ENCODE data around the gene CADPS. TPM values are rescaled to one million over a fixed set of nuclear protein-coding genes. Genes with fewer than 3 reads are reported as not detected.

Gene CADPS
- polyA plus RNA-seq, 1 donor (not counting 4 experiments of a cell fraction or from before 2014, with no cell fraction given) = not detected

DNA sequence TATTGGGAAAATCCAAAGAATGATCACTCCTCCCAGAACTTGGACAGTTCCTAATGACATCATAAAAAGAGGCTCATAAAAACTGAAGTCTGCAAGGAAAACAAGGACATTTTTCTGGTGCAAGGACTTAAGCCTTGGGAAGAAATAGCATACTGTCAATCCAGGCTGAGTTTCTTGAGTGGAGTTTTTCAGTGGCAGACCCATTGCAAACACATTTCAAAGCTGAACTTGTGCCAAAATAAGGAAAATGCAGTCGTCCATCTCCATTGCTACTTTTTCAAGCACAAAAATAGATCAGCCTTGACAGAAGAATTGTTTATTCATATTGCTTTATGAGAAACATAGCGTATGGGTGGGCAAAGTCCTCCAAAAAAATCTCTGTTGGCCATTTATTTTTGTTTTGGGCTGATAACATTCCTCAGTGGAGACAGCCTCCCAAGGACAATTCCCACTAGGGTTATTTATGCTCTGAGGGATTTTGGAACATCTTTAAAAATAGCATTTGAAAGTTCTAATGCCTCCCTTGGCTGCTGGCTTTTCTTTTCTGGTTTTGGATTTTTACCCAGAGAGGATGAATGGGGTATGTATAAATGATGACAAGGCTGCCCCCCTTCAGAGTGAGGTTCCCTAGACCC, 220.0 kb downstream of the CADPS start:
- H3K27ac ChIP-seq (ENCODE audit: control insufficient read depth, insufficient read depth, low read length) = no peak overlapping the region

DNA sequence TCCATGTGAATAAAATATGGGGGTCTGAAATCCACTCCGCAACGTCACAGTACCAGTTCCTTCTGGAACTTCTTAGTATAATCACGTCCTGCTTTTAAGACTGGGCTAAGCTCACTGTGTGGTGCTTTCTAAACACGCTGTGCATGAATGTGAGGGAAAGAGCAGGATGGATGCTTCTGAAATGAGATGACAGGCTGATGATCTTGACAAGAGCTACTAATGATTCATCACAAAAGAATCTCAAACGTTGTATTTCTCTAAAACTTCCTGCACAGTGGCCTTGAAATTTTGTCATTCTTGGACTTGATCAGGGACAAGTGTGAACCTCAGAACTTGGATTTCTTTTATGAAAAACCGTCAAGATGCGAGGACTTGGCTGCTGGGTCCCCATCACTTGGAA, 221.4 kb downstream of the CADPS start:
- no peak for TF ChIP-seq EZH2 (IDR thresholded peaks at IDR 0.05; ENCODE audit: low read length)
- TF ChIP-seq, protein P1, sequence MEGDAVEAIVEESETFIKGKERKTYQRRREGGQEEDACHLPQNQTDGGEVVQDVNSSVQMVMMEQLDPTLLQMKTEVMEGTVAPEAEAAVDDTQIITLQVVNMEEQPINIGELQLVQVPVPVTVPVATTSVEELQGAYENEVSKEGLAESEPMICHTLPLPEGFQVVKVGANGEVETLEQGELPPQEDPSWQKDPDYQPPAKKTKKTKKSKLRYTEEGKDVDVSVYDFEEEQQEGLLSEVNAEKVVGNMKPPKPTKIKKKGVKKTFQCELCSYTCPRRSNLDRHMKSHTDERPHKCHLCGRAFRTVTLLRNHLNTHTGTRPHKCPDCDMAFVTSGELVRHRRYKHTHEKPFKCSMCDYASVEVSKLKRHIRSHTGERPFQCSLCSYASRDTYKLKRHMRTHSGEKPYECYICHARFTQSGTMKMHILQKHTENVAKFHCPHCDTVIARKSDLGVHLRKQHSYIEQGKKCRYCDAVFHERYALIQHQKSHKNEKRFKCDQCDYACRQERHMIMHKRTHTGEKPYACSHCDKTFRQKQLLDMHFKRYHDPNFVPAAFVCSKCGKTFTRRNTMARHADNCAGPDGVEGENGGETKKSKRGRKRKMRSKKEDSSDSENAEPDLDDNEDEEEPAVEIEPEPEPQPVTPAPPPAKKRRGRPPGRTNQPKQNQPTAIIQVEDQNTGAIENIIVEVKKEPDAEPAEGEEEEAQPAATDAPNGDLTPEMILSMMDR (optimal IDR thresholded peaks at IDR 0.05 in 1 of 3, IDR thresholded peaks at IDR 0.05 in 1 of 3, conservative IDR thresholded peaks at IDR 0.05 in 1 of 3; ENCODE audit: extremely low read depth in 1 of 3, insufficient read depth in 2 of 3, low read length in 3 of 3) = no peak
- Histone ChIP-seq H3K4me1 (ENCODE audit: control insufficient read depth, extremely low read depth, insufficient read depth, low read length) (no peaks in the 10 kb centered on the region), H3K9me3 (ENCODE audit: control insufficient read depth, low read depth, low read length) (no peaks in the 10 kb centered on the region), H3K9ac (ENCODE audit: control insufficient read depth, extremely low read depth, insufficient read depth, low read length) (no peak overlapping the region), H3K27ac (ENCODE audit: control insufficient read depth, insufficient read depth, low read length) (no peak overlapping the region), H3K4me3 (ENCODE audit: control insufficient read depth in 2 of 3, extremely low read depth in 1 of 3, insufficient read depth in 2 of 3, low read depth in 1 of 3, low read length in 3 of 3) (no peak overlapping the region), H3K79me2 (ENCODE audit: control insufficient read depth, insufficient read depth, low read length) (no peaks in the 10 kb centered on the region), H3K9me1 (ENCODE audit: control insufficient read depth, extremely low read depth, insufficient read depth, low read length) (no peaks in the 10 kb centered on the region), H3K36me3 (ENCODE audit: control insufficient read depth in 2 of 2, extremely low read depth in 1 of 2, insufficient read depth in 2 of 2, low read length in 2 of 2) (no peaks in the 10 kb centered on the region), H3K27me3 (ENCODE audit: control insufficient read depth, extremely low read depth, insufficient read depth, low read length) (no peaks in the 10 kb centered on the region), H3K4me2 (ENCODE audit: control insufficient read depth, extremely low read depth, insufficient read depth, low read depth, low read length) (no peak overlapping the region), H2AFZ (ENCODE audit: control insufficient read depth, low read length) (no peak overlapping the region), H4K20me1 (ENCODE audit: control insufficient read depth, extremely low read depth, insufficient read depth, low read length) (no peaks in the 10 kb centered on the region)
- no peak for DNase-seq (ENCODE audit: low read depth, low spot score)
- dilution Hi-C loops (cut with MboI; ENCODE audit: extremely low pct_ligation_motif_present, low sequenced_read_pairs) = no loop called here
- no peak for FAIRE-seq

More for the DNA sequence above, 220.0 kb downstream of the CADPS start:
- Histone ChIP-seq H3K4me2 (ENCODE audit: control insufficient read depth, extremely low read depth, insufficient read depth, low read depth, low read length) (no peak overlapping the region), H3K9ac (ENCODE audit: control insufficient read depth, extremely low read depth, insufficient read depth, low read length) (no peak overlapping the region), H3K9me1 (ENCODE audit: control insufficient read depth, extremely low read depth, insufficient read depth, low read length) (no peaks in the 10 kb centered on the region), H3K4me1 (ENCODE audit: control insufficient read depth, extremely low read depth, insufficient read depth, low read length) (no peaks in the 10 kb centered on the region), H4K20me1 (ENCODE audit: control insufficient read depth, extremely low read depth, insufficient read depth, low read length) (no peaks in the 10 kb centered on the region), H2AFZ (ENCODE audit: control insufficient read depth, low read length) (no peak overlapping the region), H3K79me2 (ENCODE audit: control insufficient read depth, insufficient read depth, low read length) (no peaks in the 10 kb centered on the region), H3K27me3 (ENCODE audit: control insufficient read depth, extremely low read depth, insufficient read depth, low read length) (no peaks in the 10 kb centered on the region), H3K4me3 (ENCODE audit: control insufficient read depth in 2 of 3, extremely low read depth in 1 of 3, insufficient read depth in 2 of 3, low read depth in 1 of 3, low read length in 3 of 3) (no peak overlapping the region), H3K36me3 (ENCODE audit: control insufficient read depth in 2 of 2, extremely low read depth in 1 of 2, insufficient read depth in 2 of 2, low read length in 2 of 2) (no peaks in the 10 kb centered on the region), H3K9me3 (ENCODE audit: control insufficient read depth, low read depth, low read length) (no peaks in the 10 kb centered on the region)
- TF ChIP-seq, protein P1 (optimal IDR thresholded peaks at IDR 0.05 in 1 of 3, IDR thresholded peaks at IDR 0.05 in 1 of 3, conservative IDR thresholded peaks at IDR 0.05 in 1 of 3; ENCODE audit: extremely low read depth in 1 of 3, insufficient read depth in 2 of 3, low read length in 3 of 3) = no peak
- no peak for TF ChIP-seq EZH2 (IDR thresholded peaks at IDR 0.05; ENCODE audit: low read length)
- no peak for FAIRE-seq
- dilution Hi-C loops (cut with MboI; ENCODE audit: extremely low pct_ligation_motif_present, low sequenced_read_pairs) = no loop called here
- DNase-seq (ENCODE audit: low read depth, low spot score) = no peak
